RWPE1 (cell line): ENCODE measurements around the gene PDE3A.

ENCODE experiments used
- CTCF ChIA-PET: fragments of 350-600 bp; sonication (Branson Sonifier 250); formaldehyde crosslinking; extraction: SDS; loops from one replicate; lab custom pipeline; 2021; lab: Yijun Ruan, JAX
- POLR2A ChIA-PET: fragments of 400-600 bp; formaldehyde crosslinking; extraction: SDS; loops from one replicate; lab custom pipeline; 2020; ENCODE audit warnings: antibody characterized with exemption; ENCODE audit not compliant: low non-redundant PET; lab: Yijun Ruan, JAX
- DNase-seq: peaks from one replicate; pipeline ENCODE4 v3.0.0; 2012; ENCODE audit warnings: low spot score
- H3K27ac ChIP-seq: fragments of 450-650 bp; 2 replicates; pipeline ENCODE4 v1.5.1; 2017
- CTCF ChIP-seq: fragments of 450-650 bp; conservative IDR thresholded peaks from 2 replicates; pipeline ENCODE4 v1.5.1; 2017; ENCODE audit warnings: low read depth, mild to moderate bottlenecking

The PDE3A gene

GRCh38 chr12:20513189-20513588 is 144.9 kb downstream of the PDE3A start:
- POLR2A ChIA-PET, result no interaction called here
- TF ChIP-seq CTCF, result no peak
- DNase-seq, result no peak
- CTCF ChIA-PET, result no interaction called here
- H3K27ac ChIP-seq, result no peak overlapping the region

- no peak for TF ChIP-seq CTCF
- CTCF ChIA-PET, result no interaction called here
- no peak for DNase-seq
- POLR2A ChIA-PET, result no interaction called here
- H3K27ac ChIP-seq, result no peak overlapping the region
Measured at GRCh38 chr12:20514598-20514997, 146.3 kb downstream of the PDE3A start.

- no peak overlapping the region for H3K27ac ChIP-seq
- ChIA-PET CTCF (no interaction called here), POLR2A (no interaction called here)
- no peak for TF ChIP-seq CTCF
- no peak for DNase-seq
Measured at GRCh38 chr12:20520532-20520931, 152.2 kb downstream of the PDE3A start.

GRCh38 chr12:20523658-20524057 is 155.3 kb downstream of the PDE3A start:
- no peak for DNase-seq
- TF ChIP-seq CTCF, result no peak
- ChIA-PET CTCF (no interaction called here), POLR2A (no interaction called here)
- no peak overlapping the region for H3K27ac ChIP-seq

GRCh38 chr12:20524113-20524512 is 155.8 kb downstream of the PDE3A start:
- no peak for TF ChIP-seq CTCF
- no peak for DNase-seq
- ChIA-PET CTCF (no interaction called here), POLR2A (no interaction called here)
- H3K27ac ChIP-seq, result no peak overlapping the region

- H3K27ac ChIP-seq, result no peak overlapping the region
- CTCF ChIA-PET, result no interaction called here
- POLR2A ChIA-PET, result no interaction called here
- TF ChIP-seq CTCF, result no peak
- DNase-seq, result no peak
Measured at GRCh38 chr12:20525064-20525610, 156.8 kb downstream of the PDE3A start.
